PFSK-1 (cell line): ENCODE measurements around the gene C1QC.

Experiments used
- FOXP2 ChIP-seq: optimal IDR thresholded peaks from 2 replicates; pipeline ENCODE3; 2011; ENCODE audit warnings: borderline replicate concordance, control low read depth, inconsistent platforms; ENCODE audit not compliant: insufficient read depth; ENCODE audit errors: extremely low read length, extremely low read depth
- POLR2AphosphoS5 ChIP-seq: IDR thresholded peaks from 2 replicates; pipeline ENCODE4 v1.6.1; 2012; ENCODE audit warnings: low read depth, mild to moderate bottlenecking, control low read depth, low read length, moderate library complexity
- REST ChIP-seq, 2 experiments: IDR thresholded peaks; 2 replicates each; pipeline versions ENCODE4 v1.6.1 to v1.8.0; 2011 to 2012; ENCODE audit warnings: low read depth in 2 of 2, low read length in 2 of 2, control low read depth in 1 of 2, inconsistent platforms in 1 of 2, mild to moderate bottlenecking in 1 of 2, moderate library complexity in 1 of 2; ENCODE audit not compliant: insufficient read depth in 1 of 2
- SIN3A ChIP-seq: IDR thresholded peaks from 2 replicates; pipeline ENCODE4 v1.6.1; 2012; ENCODE audit warnings: mild to moderate bottlenecking, low read length, moderate library complexity, borderline replicate concordance; ENCODE audit not compliant: insufficient read depth
- TAF1 ChIP-seq: IDR thresholded peaks from 2 replicates; pipeline ENCODE4 v1.6.1; 2012; ENCODE audit warnings: low read length, control low read depth, borderline replicate concordance; ENCODE audit not compliant: insufficient read depth

Gene C1QC

GRCh38 chr1:22636353-22636752 lies 7.1 kb upstream of the C1QC start, which contains the start of gene C1QA:
C1QA (plus strand) TSS chr1:22636628; CDS start chr1:22637617, 989 bp downstream.
- TF ChIP-seq POLR2AphosphoS5: no peak
- TF ChIP-seq REST (IDR thresholded peaks at IDR 0.05; ENCODE audit: insufficient read depth in 1 of 2, low read depth in 2 of 2, low read length in 2 of 2): no peak
- no peak for TF ChIP-seq SIN3A
- no peak for TF ChIP-seq FOXP2
- no peak for TF ChIP-seq TAF1

- TF ChIP-seq FOXP2: no peak
- no peak for TF ChIP-seq REST (IDR thresholded peaks at IDR 0.05; ENCODE audit: insufficient read depth in 1 of 2, low read depth in 2 of 2, low read length in 2 of 2)
- TF ChIP-seq TAF1: no peak
- no peak for TF ChIP-seq POLR2AphosphoS5
- TF ChIP-seq SIN3A: no peak
Measured at GRCh38 chr1:22636927-22637326, 6.5 kb upstream of the C1QC start.

- TF ChIP-seq POLR2AphosphoS5: no peak
- no peak for TF ChIP-seq SIN3A
- TF ChIP-seq REST (IDR thresholded peaks at IDR 0.05; ENCODE audit: insufficient read depth in 1 of 2, low read depth in 2 of 2, low read length in 2 of 2): no peak
- TF ChIP-seq FOXP2: no peak
- no peak for TF ChIP-seq TAF1
Measured at GRCh38 chr1:22637907-22638445, 5.5 kb upstream of the C1QC start.

GRCh38 chr1:22638476-22639234 lies 4.8 kb upstream of the C1QC start:
- TF ChIP-seq REST (IDR thresholded peaks at IDR 0.05; ENCODE audit: insufficient read depth in 1 of 2, low read depth in 2 of 2, low read length in 2 of 2) (no peak), SIN3A (no peak), TAF1 (no peak), FOXP2 (no peak)

GRCh38 chr1:22639286-22639685 lies 4.1 kb upstream of the C1QC start:
- TF ChIP-seq SIN3A (no peak), POLR2AphosphoS5 (no peak), TAF1 (no peak), REST (IDR thresholded peaks at IDR 0.05; ENCODE audit: insufficient read depth in 1 of 2, low read depth in 2 of 2, low read length in 2 of 2) (no peak), FOXP2 (no peak)
